Measurements from ENCODE around the gene SLC44A3. TPM values are rescaled to one million over a fixed set of nuclear protein-coding genes. Genes with fewer than 3 reads are reported as not detected.
"Not testable (repeated sequence)": the region's sequence is repeated elsewhere in the genome, so short reads cannot be mapped to it uniquely, and the experiment has no call there.

The SLC44A3 gene
- total RNA-seq, 1 donor from 2014 or later, result 14.6 TPM

- TF ChIP-seq CTCF (IDR thresholded peaks at IDR 0.05; ENCODE audit: insufficient read depth, low read length, poor library complexity, severe bottlenecking), result no peak
- Histone ChIP-seq H3K36me3 (ENCODE audit: control insufficient read depth, insufficient read depth, low read length) (no peaks in the 10 kb centered on the region), H3K27me3 (ENCODE audit: control insufficient read depth, insufficient read depth, low read length) (no peaks in the 10 kb centered on the region), H3K4me3 (ENCODE audit: low read depth, low read length) (no peak overlapping the region)
- DNase-seq (ENCODE audit: low read depth), result no peak
Measured at GRCh38 chr1:94831641-94832040, 11.5 kb downstream of the SLC44A3 start.

GRCh38 chr1:94832446-94832845 lies 12.3 kb downstream of the SLC44A3 start:
- H3K4me3 ChIP-seq (ENCODE audit: low read depth, low read length), result no peak overlapping the region
- no peaks in the 10 kb centered on the region for H3K36me3 ChIP-seq (ENCODE audit: control insufficient read depth, insufficient read depth, low read length)
- H3K27me3 ChIP-seq (ENCODE audit: control insufficient read depth, insufficient read depth, low read length), result no peaks in the 10 kb centered on the region
- no peak for DNase-seq (ENCODE audit: low read depth)
- TF ChIP-seq CTCF (IDR thresholded peaks at IDR 0.05; ENCODE audit: insufficient read depth, low read length, poor library complexity, severe bottlenecking), result no peak

GRCh38 chr1:94832931-94833585 lies 12.9 kb downstream of the SLC44A3 start:
- H3K27me3 ChIP-seq (ENCODE audit: control insufficient read depth, insufficient read depth, low read length), result no peaks in the 10 kb centered on the region
- no peak for TF ChIP-seq CTCF (IDR thresholded peaks at IDR 0.05; ENCODE audit: insufficient read depth, low read length, poor library complexity, severe bottlenecking)

DNA sequence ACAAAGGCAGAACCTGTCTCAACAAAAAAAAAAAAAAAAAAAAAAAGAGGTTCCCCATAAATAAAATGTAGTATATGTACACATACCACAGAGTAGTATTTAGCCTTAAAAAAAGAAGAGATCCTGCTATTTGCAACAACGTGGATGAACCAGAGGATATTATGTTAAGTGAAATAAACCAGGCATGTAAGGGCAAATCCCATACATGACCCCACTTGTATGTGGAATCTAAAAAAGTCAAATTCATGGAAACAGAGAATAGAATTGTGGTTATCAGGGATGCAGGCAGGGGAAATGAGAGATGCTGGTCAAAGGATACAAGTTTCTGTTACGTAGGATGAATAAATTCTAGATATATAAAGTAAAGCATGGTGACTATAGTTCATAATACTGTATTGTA lies 16.7 kb downstream of the SLC44A3 start:
- Histone ChIP-seq H3K4me3 (ENCODE audit: low read depth, low read length) (no peak overlapping the region), H3K27me3 (ENCODE audit: control insufficient read depth, insufficient read depth, low read length) (no peaks in the 10 kb centered on the region), H3K36me3 (ENCODE audit: control insufficient read depth, insufficient read depth, low read length) (no peaks in the 10 kb centered on the region)
- no peak for DNase-seq (ENCODE audit: low read depth)
- no peak for TF ChIP-seq CTCF (IDR thresholded peaks at IDR 0.05; ENCODE audit: insufficient read depth, low read length, poor library complexity, severe bottlenecking)

More at GRCh38 chr1:94832931-94833585, 12.9 kb downstream of the SLC44A3 start:
- H3K36me3 ChIP-seq (ENCODE audit: control insufficient read depth, insufficient read depth, low read length), result no peaks in the 10 kb centered on the region
- no peak for DNase-seq (ENCODE audit: low read depth)
- H3K4me3 ChIP-seq (ENCODE audit: low read depth, low read length), result no peak overlapping the region

DNA sequence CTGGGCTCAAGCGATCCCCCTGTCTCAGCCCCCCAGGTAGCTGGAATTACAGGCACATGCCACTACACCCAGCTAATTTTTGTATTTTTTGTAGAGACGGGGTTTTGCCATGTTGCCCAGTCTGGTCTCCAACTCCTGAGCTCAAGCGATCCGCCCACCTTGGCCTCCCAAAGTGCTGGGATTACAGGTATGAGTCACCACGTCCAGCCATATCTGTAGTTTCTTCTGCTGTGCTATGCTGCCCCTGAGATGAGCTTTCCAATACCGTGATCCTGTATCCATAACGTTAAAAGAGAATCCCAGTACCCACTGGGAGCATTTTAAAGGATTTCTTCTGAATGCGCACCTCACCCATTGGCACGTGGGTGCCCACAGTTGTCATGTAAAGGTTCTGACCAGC lies 20.2 kb downstream of the SLC44A3 start:
- not testable (repeated sequence) for H3K4me3 ChIP-seq (ENCODE audit: low read depth, low read length); DNase-seq (ENCODE audit: low read depth); H3K36me3 ChIP-seq (ENCODE audit: control insufficient read depth, insufficient read depth, low read length); H3K27me3 ChIP-seq (ENCODE audit: control insufficient read depth, insufficient read depth, low read length)

GRCh38 chr1:94840808-94841207 lies 20.7 kb downstream of the SLC44A3 start:
- H3K36me3 ChIP-seq (ENCODE audit: control insufficient read depth, insufficient read depth, low read length), result no peaks in the 10 kb centered on the region
- no peak for DNase-seq (ENCODE audit: low read depth)
- TF ChIP-seq CTCF (IDR thresholded peaks at IDR 0.05; ENCODE audit: insufficient read depth, low read length, poor library complexity, severe bottlenecking), result no peak
- no peak overlapping the region for H3K4me3 ChIP-seq (ENCODE audit: low read depth, low read length)
- no peaks in the 10 kb centered on the region for H3K27me3 ChIP-seq (ENCODE audit: control insufficient read depth, insufficient read depth, low read length)
